Activated naive CD8-positive, alpha-beta T cell treated with anti-CD3 and anti-CD28 coated beads for 36 hours (primary cell): ENCODE data around the gene FKRP. TPM values are rescaled to one million over a fixed set of nuclear protein-coding genes. Genes with fewer than 3 reads are reported as not detected.
A peak's percentile ranks its signal among the peaks of the same experiment; 100 is the strongest.
"Not testable (repeated sequence)": the region's sequence is repeated elsewhere in the genome, so short reads cannot be mapped to it uniquely, and the experiment has no call there.

Experiments
- DNase-seq: peaks from one replicate; pipeline ENCODE4 v3.0.0; 2021
- H3K27ac Mint-ChIP-seq: one replicate; pipeline ENCODE4 v1.8.0; 2022; ENCODE audit warnings: mild to moderate bottlenecking, moderate library complexity, mixed read lengths
- H3K27me3 Mint-ChIP-seq: one replicate; pipeline ENCODE4 v1.8.0; 2022; ENCODE audit warnings: mild to moderate bottlenecking, mixed read lengths
- H3K36me3 Mint-ChIP-seq: one replicate; pipeline ENCODE4 v1.8.0; 2021; ENCODE audit warnings: mild to moderate bottlenecking, mixed read lengths
- H3K4me1 Mint-ChIP-seq: one replicate; pipeline ENCODE4 v1.8.0; 2021; ENCODE audit warnings: mixed read lengths
- H3K4me3 Mint-ChIP-seq: one replicate; pipeline ENCODE4 v1.8.0; 2022; ENCODE audit warnings: mild to moderate bottlenecking, moderate library complexity, mixed read lengths
- H3K9me3 Mint-ChIP-seq: one replicate; pipeline ENCODE4 v1.8.0; 2022; ENCODE audit warnings: mixed read lengths
- total RNA-seq, 2 experiments: library from RNA; stranded (reverse); gene quantifications; one replicate each; pipeline ENCODE4 v1.2.3, GENCODE V29; 2021

FKRP gene
- total RNA-seq, 2 experiments from 2014 or later, result 17.3 to 18.8 TPM

- Mint-ChIP-seq H3K4me1 (peaks cover 8% of the 10 kb centered on the region), H3K9me3 (no peaks in the 10 kb centered on the region), H3K4me3 (no peak overlapping the region), H3K27ac (no peak overlapping the region), H3K36me3 (peaks cover 2% of the 10 kb centered on the region), H3K27me3 (no peaks in the 10 kb centered on the region)
- no peak for DNase-seq
Observed at GRCh38 chr19:46755853-46756543, 10.1 kb downstream of the FKRP start.

- Mint-ChIP-seq H3K9me3 (no peaks in the 10 kb centered on the region), H3K4me3 (no peak overlapping the region), H3K27me3 (no peaks in the 10 kb centered on the region)
Observed at GRCh38 chr19:46756544-46756888, 10.7 kb downstream of the FKRP start.

GRCh38 chr19:46759206-46759605 lies 13.3 kb downstream of the FKRP start:
- H3K36me3 Mint-ChIP-seq, result peaks cover 2% of the 10 kb centered on the region

More at GRCh38 chr19:46756544-46756888, 10.7 kb downstream of the FKRP start:
- no peak for DNase-seq
- Mint-ChIP-seq H3K36me3 (peaks cover 2% of the 10 kb centered on the region), H3K27ac (no peak overlapping the region), H3K4me1 (peaks cover 8% of the 10 kb centered on the region)

GRCh38 chr19:46759817-46760333 lies 14.0 kb downstream of the FKRP start:
- DNase-seq, result no peak
- H3K27ac Mint-ChIP-seq, result no peak overlapping the region
- no peaks in the 10 kb centered on the region for H3K9me3 Mint-ChIP-seq
- H3K4me3 Mint-ChIP-seq, result no peak overlapping the region
- peaks cover 2% of the 10 kb centered on the region for H3K36me3 Mint-ChIP-seq
- no peaks in the 10 kb centered on the region for H3K27me3 Mint-ChIP-seq
- H3K4me1 Mint-ChIP-seq, result peaks cover 4% of the 10 kb centered on the region

More at GRCh38 chr19:46759206-46759605, 13.3 kb downstream of the FKRP start:
- Mint-ChIP-seq H3K27ac (no peak overlapping the region), H3K27me3 (no peaks in the 10 kb centered on the region), H3K9me3 (no peaks in the 10 kb centered on the region), H3K4me3 (no peak overlapping the region), H3K4me1 (peaks cover 4% of the 10 kb centered on the region)
- no peak for DNase-seq

GRCh38 chr19:46760363-46760762 lies 14.5 kb downstream of the FKRP start:
- no peaks in the 10 kb centered on the region for H3K9me3 Mint-ChIP-seq

GRCh38 chr19:46760897-46761296 lies 15.0 kb downstream of the FKRP start:
- H3K9me3 Mint-ChIP-seq, H3K4me3 Mint-ChIP-seq, H3K4me1 Mint-ChIP-seq, H3K27me3 Mint-ChIP-seq, DNase-seq, H3K36me3 Mint-ChIP-seq, H3K27ac Mint-ChIP-seq: not testable (repeated sequence)

More at GRCh38 chr19:46760363-46760762, 14.5 kb downstream of the FKRP start:
- no peak overlapping the region for H3K4me3 Mint-ChIP-seq
- peaks cover 4% of the 10 kb centered on the region for H3K4me1 Mint-ChIP-seq
- no peaks in the 10 kb centered on the region for H3K27me3 Mint-ChIP-seq
- H3K27ac Mint-ChIP-seq, result no peak overlapping the region
- H3K36me3 Mint-ChIP-seq, result peaks cover 2% of the 10 kb centered on the region
- no peak for DNase-seq

GRCh38 chr19:46761418-46761831 lies 15.6 kb downstream of the FKRP start:
- no peak for DNase-seq
- Mint-ChIP-seq H3K27me3 (no peaks in the 10 kb centered on the region), H3K4me1 (peaks cover 4% of the 10 kb centered on the region), H3K4me3 (no peak overlapping the region), H3K9me3 (no peaks in the 10 kb centered on the region), H3K27ac (no peak overlapping the region), H3K36me3 (peaks cover under 1% of the 10 kb centered on the region)

GRCh38 chr19:46762245-46762890 lies 16.5 kb downstream of the FKRP start:
- Mint-ChIP-seq H3K27me3 (no peaks in the 10 kb centered on the region), H3K27ac (no peak overlapping the region), H3K4me1 (peaks cover 5% of the 10 kb centered on the region), H3K4me3 (no peak overlapping the region), H3K9me3 (no peaks in the 10 kb centered on the region), H3K36me3 (no peaks in the 10 kb centered on the region)
- DNase-seq, result no peak

- DNase-seq, result no peak
- Mint-ChIP-seq H3K4me3 (no peak overlapping the region), H3K27me3 (no peaks in the 10 kb centered on the region), H3K27ac (no peak overlapping the region), H3K9me3 (no peaks in the 10 kb centered on the region), H3K4me1 (peaks cover 2% of the 10 kb centered on the region), H3K36me3 (no peaks in the 10 kb centered on the region)
Observed at GRCh38 chr19:46764817-46765291, 19.0 kb downstream of the FKRP start.

- no peaks in the 10 kb centered on the region for H3K36me3 Mint-ChIP-seq
- no peaks in the 10 kb centered on the region for H3K9me3 Mint-ChIP-seq
Observed at GRCh38 chr19:46766569-46767317, 20.9 kb downstream of the FKRP start.

GRCh38 chr19:46768746-46769145 lies 22.9 kb downstream of the FKRP start:
- not testable (repeated sequence) for H3K27ac Mint-ChIP-seq, DNase-seq, H3K9me3 Mint-ChIP-seq, H3K4me1 Mint-ChIP-seq, H3K36me3 Mint-ChIP-seq, H3K4me3 Mint-ChIP-seq, H3K27me3 Mint-ChIP-seq

More at GRCh38 chr19:46766569-46767317, 20.9 kb downstream of the FKRP start:
- DNase-seq, result peak; percentile 67
- Mint-ChIP-seq H3K27me3 (no peaks in the 10 kb centered on the region), H3K4me3 (no peak overlapping the region), H3K4me1 (peaks cover 2% of the 10 kb centered on the region), H3K27ac (no peak overlapping the region)

GRCh38 chr19:46772170-46773017 lies 26.5 kb downstream of the FKRP start:
- no peaks in the 10 kb centered on the region for H3K9me3 Mint-ChIP-seq
- no peak for DNase-seq
- H3K27ac Mint-ChIP-seq, result peak overlapping the region; percentile 14
- peaks cover 25% of the 10 kb centered on the region for H3K36me3 Mint-ChIP-seq
- H3K4me3 Mint-ChIP-seq, result no peak overlapping the region
- H3K4me1 Mint-ChIP-seq, result no peaks in the 10 kb centered on the region
- H3K27me3 Mint-ChIP-seq, result no peaks in the 10 kb centered on the region

- Mint-ChIP-seq H3K4me1 (no peaks in the 10 kb centered on the region), H3K27me3 (no peaks in the 10 kb centered on the region), H3K4me3 (no peak overlapping the region), H3K36me3 (peaks cover 31% of the 10 kb centered on the region), H3K9me3 (no peaks in the 10 kb centered on the region), H3K27ac (peak overlapping the region; percentile 14)
- no peak for DNase-seq
Observed at GRCh38 chr19:46773018-46773399, 27.2 kb downstream of the FKRP start.

GRCh38 chr19:46775642-46776258 lies 29.9 kb downstream of the FKRP start:
- Mint-ChIP-seq H3K4me3 (no peak overlapping the region), H3K36me3 (peaks cover 45% of the 10 kb centered on the region), H3K9me3 (no peaks in the 10 kb centered on the region), H3K4me1 (peaks cover 6% of the 10 kb centered on the region), H3K27ac (no peak overlapping the region), H3K27me3 (no peaks in the 10 kb centered on the region)
- no peak for DNase-seq
